ENCODE data around the gene SCO2. TPM values are rescaled to one million over a fixed set of nuclear protein-coding genes. Genes with fewer than 3 reads are reported as not detected.

SCO2 gene
- total and polyA plus RNA-seq, 2 of the 13 experiments (the other 11 are each of a cell fraction or from before 2014, with no cell fraction given): 0.32 to 3.7 TPM

DNA sequence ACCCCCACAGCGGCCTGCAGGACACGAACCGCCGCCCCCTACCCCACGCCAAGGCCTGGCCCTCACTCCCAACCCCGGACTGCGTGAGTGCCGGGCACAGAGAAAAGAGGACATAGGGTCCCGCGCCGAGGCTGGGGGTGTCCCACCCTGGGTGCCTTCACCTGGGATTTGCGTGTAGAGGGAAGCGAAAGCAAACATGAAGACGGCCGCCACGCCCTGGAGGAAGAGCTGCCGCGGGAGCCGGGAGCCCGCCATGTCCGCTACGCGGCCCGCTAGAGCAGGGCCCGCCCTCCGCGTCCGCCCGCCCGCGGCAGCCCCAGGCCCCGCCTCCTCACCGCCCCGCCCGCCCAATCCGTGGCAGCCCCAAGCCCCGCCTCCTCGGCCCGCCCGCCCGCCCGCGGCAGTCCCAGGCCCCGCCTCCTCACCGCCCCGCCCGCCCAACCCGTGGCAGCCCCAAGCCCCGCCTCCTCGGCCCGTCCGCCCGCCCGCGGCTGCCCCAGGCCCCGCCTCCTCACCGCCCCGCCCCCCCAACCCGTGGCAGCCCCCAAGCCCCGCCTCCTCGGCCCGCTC is 17.9 kb downstream of the SCO2 start, which contains the start of gene LMF2 (continued):
- TF ChIP-seq, protein P1, sequence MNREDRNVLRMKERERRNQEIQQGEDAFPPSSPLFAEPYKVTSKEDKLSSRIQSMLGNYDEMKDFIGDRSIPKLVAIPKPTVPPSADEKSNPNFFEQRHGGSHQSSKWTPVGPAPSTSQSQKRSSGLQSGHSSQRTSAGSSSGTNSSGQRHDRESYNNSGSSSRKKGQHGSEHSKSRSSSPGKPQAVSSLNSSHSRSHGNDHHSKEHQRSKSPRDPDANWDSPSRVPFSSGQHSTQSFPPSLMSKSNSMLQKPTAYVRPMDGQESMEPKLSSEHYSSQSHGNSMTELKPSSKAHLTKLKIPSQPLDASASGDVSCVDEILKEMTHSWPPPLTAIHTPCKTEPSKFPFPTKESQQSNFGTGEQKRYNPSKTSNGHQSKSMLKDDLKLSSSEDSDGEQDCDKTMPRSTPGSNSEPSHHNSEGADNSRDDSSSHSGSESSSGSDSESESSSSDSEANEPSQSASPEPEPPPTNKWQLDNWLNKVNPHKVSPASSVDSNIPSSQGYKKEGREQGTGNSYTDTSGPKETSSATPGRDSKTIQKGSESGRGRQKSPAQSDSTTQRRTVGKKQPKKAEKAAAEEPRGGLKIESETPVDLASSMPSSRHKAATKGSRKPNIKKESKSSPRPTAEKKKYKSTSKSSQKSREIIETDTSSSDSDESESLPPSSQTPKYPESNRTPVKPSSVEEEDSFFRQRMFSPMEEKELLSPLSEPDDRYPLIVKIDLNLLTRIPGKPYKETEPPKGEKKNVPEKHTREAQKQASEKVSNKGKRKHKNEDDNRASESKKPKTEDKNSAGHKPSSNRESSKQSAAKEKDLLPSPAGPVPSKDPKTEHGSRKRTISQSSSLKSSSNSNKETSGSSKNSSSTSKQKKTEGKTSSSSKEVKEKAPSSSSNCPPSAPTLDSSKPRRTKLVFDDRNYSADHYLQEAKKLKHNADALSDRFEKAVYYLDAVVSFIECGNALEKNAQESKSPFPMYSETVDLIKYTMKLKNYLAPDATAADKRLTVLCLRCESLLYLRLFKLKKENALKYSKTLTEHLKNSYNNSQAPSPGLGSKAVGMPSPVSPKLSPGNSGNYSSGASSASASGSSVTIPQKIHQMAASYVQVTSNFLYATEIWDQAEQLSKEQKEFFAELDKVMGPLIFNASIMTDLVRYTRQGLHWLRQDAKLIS (CRISPR knock-in tag; IDR thresholded peaks at IDR 0.05): no peak
- TF ChIP-seq, protein P2, sequence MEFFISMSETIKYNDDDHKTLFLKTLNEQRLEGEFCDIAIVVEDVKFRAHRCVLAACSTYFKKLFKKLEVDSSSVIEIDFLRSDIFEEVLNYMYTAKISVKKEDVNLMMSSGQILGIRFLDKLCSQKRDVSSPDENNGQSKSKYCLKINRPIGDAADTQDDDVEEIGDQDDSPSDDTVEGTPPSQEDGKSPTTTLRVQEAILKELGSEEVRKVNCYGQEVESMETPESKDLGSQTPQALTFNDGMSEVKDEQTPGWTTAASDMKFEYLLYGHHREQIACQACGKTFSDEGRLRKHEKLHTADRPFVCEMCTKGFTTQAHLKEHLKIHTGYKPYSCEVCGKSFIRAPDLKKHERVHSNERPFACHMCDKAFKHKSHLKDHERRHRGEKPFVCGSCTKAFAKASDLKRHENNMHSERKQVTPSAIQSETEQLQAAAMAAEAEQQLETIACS (CRISPR knock-in tag; IDR thresholded peaks at IDR 0.05): no peak
- TF ChIP-seq ZSCAN20 (CRISPR knock-in tag; IDR thresholded peaks at IDR 0.05; ENCODE audit: borderline replicate concordance) (no peak), ZNF780A (CRISPR knock-in tag; IDR thresholded peaks at IDR 0.05) (no peak), MED13 (CRISPR knock-in tag; IDR thresholded peaks at IDR 0.05) (no peak), ZMAT3 (CRISPR knock-in tag; conservative IDR thresholded peaks at IDR 0.05) (0 out of 2 replicates have a peak, but pooled peaks have one; percentile 32), POLR2AphosphoS5 (IDR thresholded peaks at IDR 0.05; ENCODE audit: low read depth, low read length) (peak; percentile 52), PHF5A (CRISPR knock-in tag; IDR thresholded peaks at IDR 0.05; ENCODE audit: low read depth, unreplicated experiment) (no peak), TGIF2 (CRISPR knock-in tag; IDR thresholded peaks at IDR 0.05) (no peak; the same call in 1 of the 2 replicates), NFIB (CRISPR knock-in tag; IDR thresholded peaks at IDR 0.05; ENCODE audit: borderline replicate concordance) (no peak), HCFC1 (IDR thresholded peaks at IDR 0.05; ENCODE audit: low read depth, low read length) (no peak), KMT2B (CRISPR knock-in tag; IDR thresholded peaks at IDR 0.05) (no peak), ZNF749 (CRISPR knock-in tag; IDR thresholded peaks at IDR 0.05; ENCODE audit: borderline replicate concordance) (no peak), ZNF713 (CRISPR knock-in tag; IDR thresholded peaks at IDR 0.05) (no peak), ZFP36L1 (CRISPR knock-in tag; IDR thresholded peaks at IDR 0.05) (no peak), JUN (CRISPR knock-in tag; IDR thresholded peaks at IDR 0.05) (no peak), PAX8 (CRISPR knock-in tag; IDR thresholded peaks at IDR 0.05; ENCODE audit: borderline replicate concordance) (0 out of 2 replicates have a peak, but pooled peaks have one; percentile 57), KDM6A (CRISPR knock-in tag; IDR thresholded peaks at IDR 0.05; ENCODE audit: low read depth) (no peak), BRD4 (CRISPR knock-in tag; IDR thresholded peaks at IDR 0.05) (peak; percentile 37; the same call in 1 of the 2 replicates)
- TF ChIP-seq, protein P3, sequence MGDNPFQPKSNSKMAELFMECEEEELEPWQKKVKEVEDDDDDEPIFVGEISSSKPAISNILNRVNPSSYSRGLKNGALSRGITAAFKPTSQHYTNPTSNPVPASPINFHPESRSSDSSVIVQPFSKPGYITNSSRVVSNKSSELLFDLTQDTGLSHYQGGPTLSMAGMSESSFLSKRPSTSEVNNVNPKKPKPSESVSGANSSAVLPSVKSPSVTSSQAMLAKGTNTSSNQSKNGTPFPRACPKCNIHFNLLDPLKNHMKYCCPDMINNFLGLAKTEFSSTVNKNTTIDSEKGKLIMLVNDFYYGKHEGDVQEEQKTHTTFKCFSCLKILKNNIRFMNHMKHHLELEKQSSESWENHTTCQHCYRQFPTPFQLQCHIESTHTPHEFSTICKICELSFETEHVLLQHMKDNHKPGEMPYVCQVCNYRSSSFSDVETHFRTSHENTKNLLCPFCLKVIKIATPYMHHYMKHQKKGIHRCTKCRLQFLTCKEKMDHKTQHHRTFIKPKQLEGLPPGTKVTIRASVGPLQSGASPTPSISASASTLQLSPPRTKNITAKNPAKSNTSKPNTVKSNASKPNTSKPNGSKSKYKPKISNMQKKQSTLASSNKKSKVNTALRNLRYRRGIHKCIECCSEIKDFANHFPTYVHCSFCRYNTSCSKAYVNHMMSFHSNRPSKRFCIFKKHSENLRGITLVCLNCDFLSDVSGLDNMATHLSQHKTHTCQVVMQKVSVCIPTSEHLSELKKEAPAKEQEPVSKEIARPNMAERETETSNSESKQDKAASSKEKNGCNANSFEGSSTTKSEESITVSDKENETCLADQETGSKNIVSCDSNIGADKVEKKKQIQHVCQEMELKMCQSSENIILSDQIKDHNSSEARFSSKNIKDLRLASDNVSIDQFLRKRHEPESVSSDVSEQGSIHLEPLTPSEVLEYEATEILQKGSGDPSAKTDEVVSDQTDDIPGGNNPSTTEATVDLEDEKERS (CRISPR knock-in tag; IDR thresholded peaks at IDR 0.05): no peak
- TF ChIP-seq, protein P4, sequence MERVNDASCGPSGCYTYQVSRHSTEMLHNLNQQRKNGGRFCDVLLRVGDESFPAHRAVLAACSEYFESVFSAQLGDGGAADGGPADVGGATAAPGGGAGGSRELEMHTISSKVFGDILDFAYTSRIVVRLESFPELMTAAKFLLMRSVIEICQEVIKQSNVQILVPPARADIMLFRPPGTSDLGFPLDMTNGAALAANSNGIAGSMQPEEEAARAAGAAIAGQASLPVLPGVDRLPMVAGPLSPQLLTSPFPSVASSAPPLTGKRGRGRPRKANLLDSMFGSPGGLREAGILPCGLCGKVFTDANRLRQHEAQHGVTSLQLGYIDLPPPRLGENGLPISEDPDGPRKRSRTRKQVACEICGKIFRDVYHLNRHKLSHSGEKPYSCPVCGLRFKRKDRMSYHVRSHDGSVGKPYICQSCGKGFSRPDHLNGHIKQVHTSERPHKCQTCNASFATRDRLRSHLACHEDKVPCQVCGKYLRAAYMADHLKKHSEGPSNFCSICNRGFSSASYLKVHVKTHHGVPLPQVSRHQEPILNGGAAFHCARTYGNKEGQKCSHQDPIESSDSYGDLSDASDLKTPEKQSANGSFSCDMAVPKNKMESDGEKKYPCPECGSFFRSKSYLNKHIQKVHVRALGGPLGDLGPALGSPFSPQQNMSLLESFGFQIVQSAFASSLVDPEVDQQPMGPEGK (CRISPR knock-in tag; IDR thresholded peaks at IDR 0.05): 0 out of 2 replicates have a peak, but pooled peaks have one; percentile 25

Measured in HepG2 (cell line).